Measurements from ENCODE around the gene XIRP2. TPM values are rescaled to one million over a fixed set of nuclear protein-coding genes. Genes with fewer than 3 reads are reported as not detected.

XIRP2 gene
- total and polyA plus RNA-seq, 2 of the 13 experiments (the other 11 are each of a cell fraction or from before 2014, with no cell fraction given) = 0.04 to 0.05 TPM

- TF ChIP-seq HOXA5 (CRISPR knock-in tag; IDR thresholded peaks at IDR 0.05) = no peak
- no peak for TF ChIP-seq ZNF580 (CRISPR knock-in tag; IDR thresholded peaks at IDR 0.05; ENCODE audit: borderline replicate concordance, low read depth)
- peak; percentile 75; the same call in 1 of the 2 replicates for TF ChIP-seq ARNT2 (CRISPR knock-in tag; IDR thresholded peaks at IDR 0.05; ENCODE audit: low read depth)
- TF ChIP-seq ZNF615 (CRISPR knock-in tag; IDR thresholded peaks at IDR 0.05; ENCODE audit: borderline replicate concordance) = no peak
- peak; percentile 62 for TF ChIP-seq ZEB1 (IDR thresholded peaks at IDR 0.05; ENCODE audit: insufficient replicate concordance, low read depth)
- no peak for TF ChIP-seq RFX5 (IDR thresholded peaks at IDR 0.05; ENCODE audit: low read depth, low read length)
- no peak for TF ChIP-seq TEAD2 (CRISPR knock-in tag; IDR thresholded peaks at IDR 0.05)
- no peak for TF ChIP-seq ZNF556 (CRISPR knock-in tag; IDR thresholded peaks at IDR 0.05; ENCODE audit: borderline replicate concordance)
- TF ChIP-seq GRHL1 (CRISPR knock-in tag; conservative IDR thresholded peaks at IDR 0.05) = no peak
- TF ChIP-seq PRDM15 (CRISPR knock-in tag; IDR thresholded peaks at IDR 0.05) = no peak
- no peak for TF ChIP-seq SRSF9 (IDR thresholded peaks at IDR 0.05; ENCODE audit: borderline replicate concordance, insufficient read depth, low read depth, low read length, poor library complexity, severe bottlenecking)
- TF ChIP-seq BHLHE40 (IDR thresholded peaks at IDR 0.05; ENCODE audit: low read length) = no peak
- no peak for TF ChIP-seq U2AF2 (IDR thresholded peaks at IDR 0.05; ENCODE audit: low read depth, low read length)
- no peak for TF ChIP-seq ZNF512 (CRISPR knock-in tag; IDR thresholded peaks at IDR 0.05)
- TF ChIP-seq SOX5 (CRISPR knock-in tag; IDR thresholded peaks at IDR 0.05; ENCODE audit: borderline replicate concordance) = peak; percentile 99
- no peak for TF ChIP-seq TBP (CRISPR knock-in tag; IDR thresholded peaks at IDR 0.05)
- TF ChIP-seq ZMAT5 (CRISPR knock-in tag; IDR thresholded peaks at IDR 0.05; ENCODE audit: borderline replicate concordance, low read depth) = no peak
These were observed 214.9 kb downstream of the XIRP2 start (continued) for GRCh38 chr2:167103028-167103756.
